ENCODE results near the gene SBK3. TPM values are rescaled to one million over a fixed set of nuclear protein-coding genes. Genes with fewer than 3 reads are reported as not detected.
A peak's percentile ranks its signal among the peaks of the same experiment; 100 is the strongest.

Gene SBK3
- total RNA-seq, 2 experiments from 2014 or later = not detected

DNA sequence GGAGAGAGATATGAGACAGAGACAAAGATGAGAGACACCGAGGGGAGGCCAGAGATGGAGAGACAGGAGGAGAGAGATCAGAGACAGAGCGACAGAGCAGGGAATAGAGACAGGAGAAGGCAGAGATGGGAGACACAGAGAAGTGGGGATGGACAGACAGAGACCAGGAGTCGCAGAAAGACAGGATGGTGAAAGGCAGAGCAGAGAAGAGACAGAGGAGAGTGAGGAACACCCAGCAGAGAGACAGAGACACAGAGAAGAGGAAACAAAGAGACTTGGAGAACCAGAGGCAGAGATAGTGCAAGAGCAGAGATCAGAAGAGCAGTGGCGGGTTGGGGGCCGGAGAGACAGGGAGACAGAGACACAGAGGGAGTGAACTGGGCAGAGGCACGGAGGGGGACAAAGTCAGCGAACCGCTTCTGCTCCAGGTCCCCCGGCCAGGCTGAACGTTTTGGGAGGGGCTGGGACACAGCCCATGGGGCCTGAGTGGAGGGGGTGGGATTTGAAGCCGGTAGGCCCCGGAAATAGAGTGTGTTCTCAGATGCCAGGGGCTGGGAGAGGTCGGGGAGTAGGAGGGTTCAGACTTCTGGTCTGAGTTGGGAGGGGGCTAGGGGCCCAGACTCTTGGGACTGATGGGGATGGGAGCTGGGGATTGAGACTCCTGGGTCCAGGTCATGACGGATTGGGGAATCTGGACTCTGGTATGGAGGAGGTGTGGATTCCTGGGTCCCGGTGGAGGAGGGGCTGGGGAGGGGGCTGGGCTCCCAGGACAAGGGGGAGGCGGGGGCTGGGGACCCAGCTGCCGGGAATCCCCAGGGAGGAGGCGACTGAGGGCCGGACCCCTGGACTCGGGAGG, 34.7 kb upstream of the SBK3 start:
- DNase-seq = peak in 1 of 14 experiments; percentile 42
- intact Hi-C loops (cut with DNase I, micrococcal nuclease) = loop anchor here (2.0 kb wide), 2 partner anchors 19 to 55 kb away; partner anchors contain the start of gene FIZ1 (in 1 of the 2)
- ChIA-PET CTCF (interaction anchor here (0.9 to 4.7 kb wide), 2 partner anchors 26 to 52 kb away, joined by 4 to 19 read pairs; no protein-coding TSS in a partner anchor), POLR2A (interaction anchor here (0.7 to 2.7 kb wide), 7 partner anchors 20 to 63 kb away, joined by 3 to 18 read pairs (median 5); partner anchors contain the start of genes FIZ1, ZNF524, ZNF784 and ZNF865)
- Histone ChIP-seq H3K4me3 (ENCODE audit: low read length) (peak overlapping the region; percentile 78), H3K4me1 (ENCODE audit: insufficient read depth, low read length) (peaks cover 23% of the 10 kb centered on the region), H3K27me3 (ENCODE audit: control insufficient read depth in 1 of 2, insufficient read depth in 2 of 2, low read length in 2 of 2) (no peaks in the 10 kb centered on the region), H3K27ac (ENCODE audit: low read depth in 1 of 2, low read length in 2 of 2) (peak overlapping the region; percentile 39 to 69), H3K9me3 (ENCODE audit: control insufficient read depth in 1 of 2, insufficient read depth in 1 of 2, low read length in 2 of 2) (peaks cover 0 to 15% of the 10 kb centered on the region in 2 experiments), H3K36me3 (ENCODE audit: insufficient read depth, low read length) (no peaks in the 10 kb centered on the region)
- no peaks in the 10 kb centered on the region for H3K27me3 Mint-ChIP-seq
- peaks cover 24% of the 10 kb centered on the region for H3K4me1 Mint-ChIP-seq (ENCODE audit: low read depth)
- peaks cover 21% of the 10 kb centered on the region for H3K36me3 Mint-ChIP-seq (ENCODE audit: low read depth)
- ATAC-seq (ENCODE audit: poor library complexity) = peak; percentile 58
- no peaks in the 10 kb centered on the region for H3K9me3 Mint-ChIP-seq
- H3K4me3 Mint-ChIP-seq = peak overlapping the region; percentile 89
- peak overlapping the region; percentile 86 for H3K27ac Mint-ChIP-seq
- TF ChIP-seq, protein P1, sequence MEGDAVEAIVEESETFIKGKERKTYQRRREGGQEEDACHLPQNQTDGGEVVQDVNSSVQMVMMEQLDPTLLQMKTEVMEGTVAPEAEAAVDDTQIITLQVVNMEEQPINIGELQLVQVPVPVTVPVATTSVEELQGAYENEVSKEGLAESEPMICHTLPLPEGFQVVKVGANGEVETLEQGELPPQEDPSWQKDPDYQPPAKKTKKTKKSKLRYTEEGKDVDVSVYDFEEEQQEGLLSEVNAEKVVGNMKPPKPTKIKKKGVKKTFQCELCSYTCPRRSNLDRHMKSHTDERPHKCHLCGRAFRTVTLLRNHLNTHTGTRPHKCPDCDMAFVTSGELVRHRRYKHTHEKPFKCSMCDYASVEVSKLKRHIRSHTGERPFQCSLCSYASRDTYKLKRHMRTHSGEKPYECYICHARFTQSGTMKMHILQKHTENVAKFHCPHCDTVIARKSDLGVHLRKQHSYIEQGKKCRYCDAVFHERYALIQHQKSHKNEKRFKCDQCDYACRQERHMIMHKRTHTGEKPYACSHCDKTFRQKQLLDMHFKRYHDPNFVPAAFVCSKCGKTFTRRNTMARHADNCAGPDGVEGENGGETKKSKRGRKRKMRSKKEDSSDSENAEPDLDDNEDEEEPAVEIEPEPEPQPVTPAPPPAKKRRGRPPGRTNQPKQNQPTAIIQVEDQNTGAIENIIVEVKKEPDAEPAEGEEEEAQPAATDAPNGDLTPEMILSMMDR (IDR thresholded peaks at IDR 0.05) = no peak

DNA sequence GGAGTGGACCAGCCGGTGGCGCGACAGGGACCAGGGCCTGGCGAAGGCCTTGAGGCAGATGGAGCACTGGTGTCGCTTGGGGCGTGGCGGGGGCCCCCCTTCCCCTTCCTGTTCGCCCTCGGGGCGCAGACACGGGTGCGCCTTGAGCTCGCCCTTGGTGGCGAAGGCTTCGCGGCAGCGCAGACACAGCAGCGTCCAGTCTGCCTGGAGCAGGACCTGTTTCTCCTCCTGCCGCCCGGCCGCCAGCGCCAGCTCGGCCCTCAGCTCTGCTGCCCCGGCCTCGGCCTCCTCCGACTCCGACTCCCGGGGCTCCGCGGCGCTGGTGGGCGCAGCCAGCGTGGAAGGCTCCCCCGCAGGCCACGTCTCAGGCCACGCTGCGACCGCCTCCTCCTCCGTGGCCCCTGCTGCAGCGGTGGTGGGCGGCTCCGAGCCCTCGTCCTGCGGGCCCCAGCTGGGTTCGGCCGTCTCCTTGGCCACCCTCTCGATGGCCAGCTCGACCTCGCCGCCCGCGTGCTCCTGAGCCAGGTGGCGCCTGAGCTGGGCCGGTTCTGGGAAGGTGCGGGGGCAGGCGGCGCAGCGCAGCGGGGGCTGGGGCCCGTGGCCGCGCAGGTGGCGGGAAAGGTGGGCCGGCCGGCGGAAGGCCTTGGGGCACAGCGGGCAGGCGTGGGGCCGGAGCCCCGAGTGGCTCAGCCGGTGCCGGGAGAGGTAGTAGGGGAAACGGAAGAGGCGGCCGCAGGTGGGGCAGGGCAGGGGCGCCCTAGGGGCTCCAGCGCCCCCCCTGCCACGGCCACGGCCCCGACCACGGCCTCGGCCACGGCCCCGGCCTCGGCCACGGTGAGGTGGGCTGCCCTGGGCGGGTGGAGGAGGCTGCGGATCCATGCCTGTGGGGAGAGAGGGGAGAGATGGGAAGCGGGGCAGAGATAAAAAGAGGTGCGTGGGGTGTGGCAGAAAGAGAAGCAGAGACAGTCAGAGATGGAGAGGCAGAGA, 33.7 kb upstream of the SBK3 start:
- Mint-ChIP-seq H3K4me1 (ENCODE audit: low read depth) (peaks cover 24% of the 10 kb centered on the region), H3K9me3 (no peaks in the 10 kb centered on the region), H3K4me3 (peak overlapping the region; percentile 89), H3K27ac (peak overlapping the region; percentile 86), H3K27me3 (no peaks in the 10 kb centered on the region), H3K36me3 (ENCODE audit: low read depth) (peaks cover 21% of the 10 kb centered on the region)
- Histone ChIP-seq H3K27me3 (ENCODE audit: control insufficient read depth in 1 of 2, insufficient read depth in 2 of 2, low read length in 2 of 2) (no peaks in the 10 kb centered on the region), H3K27ac (ENCODE audit: low read depth in 1 of 2, low read length in 2 of 2) (peak overlapping the region in 1 of 2 donors; percentile 39), H3K4me3 (ENCODE audit: low read length) (no peak overlapping the region), H3K4me1 (ENCODE audit: insufficient read depth, low read length) (peaks cover 23% of the 10 kb centered on the region), H3K9me3 (ENCODE audit: control insufficient read depth in 1 of 2, insufficient read depth in 1 of 2, low read length in 2 of 2) (peaks cover 0 to 15% of the 10 kb centered on the region in 2 experiments), H3K36me3 (ENCODE audit: insufficient read depth, low read length) (no peaks in the 10 kb centered on the region)
- ChIA-PET CTCF (no interaction called here), POLR2A (no interaction called here)
- ATAC-seq (ENCODE audit: poor library complexity) (no peak), DNase-seq (peak in 1 of 14 experiments; percentile 29)
- intact Hi-C loops (cut with DNase I, micrococcal nuclease) = no loop called here
- TF ChIP-seq, protein P1 (IDR thresholded peaks at IDR 0.05) = no peak

DNA sequence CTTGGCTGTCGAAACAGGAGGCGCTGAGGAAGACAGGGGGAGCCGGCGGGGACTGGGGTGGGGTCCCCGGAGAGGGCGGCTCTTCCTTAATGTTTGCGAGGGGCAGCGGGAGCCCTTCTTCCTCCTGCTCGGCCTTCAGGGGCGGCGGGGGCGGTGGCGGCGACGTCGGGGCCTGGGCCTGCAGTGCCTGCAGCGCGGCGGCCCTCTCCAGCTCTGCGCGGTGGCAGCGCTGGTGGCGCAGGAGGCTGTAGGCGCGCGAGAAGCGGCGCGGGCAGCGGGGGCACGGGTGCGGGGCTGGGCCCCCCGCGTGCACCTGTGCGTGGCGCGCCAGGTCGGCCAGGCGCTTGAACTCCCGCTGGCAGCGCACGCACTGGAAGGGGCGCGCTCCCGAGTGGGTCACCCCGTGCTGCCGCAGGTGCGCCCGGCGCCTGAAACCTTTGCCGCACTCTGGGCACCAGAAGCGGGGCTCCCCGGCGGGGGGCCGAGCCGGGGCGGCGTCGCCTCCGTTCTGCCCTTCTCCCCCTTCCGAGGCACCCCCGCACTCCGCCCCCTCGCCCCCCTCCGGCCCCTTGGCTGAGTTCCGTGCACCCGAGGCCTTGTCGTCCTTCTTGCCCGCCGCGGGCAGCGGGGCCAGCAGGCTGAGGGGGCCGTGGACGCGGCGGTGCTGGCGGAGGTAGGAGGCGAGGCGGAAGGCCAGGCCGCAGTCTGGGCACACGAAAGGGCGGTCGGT, 32.9 kb upstream of the SBK3 start:
- H3K4me1 ChIP-seq (ENCODE audit: insufficient read depth, low read length) = peaks cover 23% of the 10 kb centered on the region
- H3K27ac ChIP-seq (ENCODE audit: low read depth in 1 of 2, low read length in 2 of 2) = no peak overlapping the region
- ChIA-PET POLR2A (no interaction called here), CTCF (no interaction called here)
- no peaks in the 10 kb centered on the region for H3K27me3 ChIP-seq (ENCODE audit: control insufficient read depth in 1 of 2, insufficient read depth in 2 of 2, low read length in 2 of 2)
- H3K36me3 Mint-ChIP-seq (ENCODE audit: low read depth) = peaks cover 21% of the 10 kb centered on the region
- H3K27me3 Mint-ChIP-seq = no peaks in the 10 kb centered on the region
- TF ChIP-seq, protein P1 (IDR thresholded peaks at IDR 0.05) = no peak
- no peak overlapping the region for H3K4me3 Mint-ChIP-seq
- intact Hi-C loops (cut with DNase I, micrococcal nuclease) = no loop called here
- H3K36me3 ChIP-seq (ENCODE audit: insufficient read depth, low read length) = no peaks in the 10 kb centered on the region
- peaks cover 0 to 15% of the 10 kb centered on the region in 2 experiments for H3K9me3 ChIP-seq (ENCODE audit: control insufficient read depth in 1 of 2, insufficient read depth in 1 of 2, low read length in 2 of 2)
- DNase-seq (no peak), ATAC-seq (ENCODE audit: poor library complexity) (no peak)
- no peak overlapping the region for H3K4me3 ChIP-seq (ENCODE audit: low read length)
- H3K27ac Mint-ChIP-seq = no peak overlapping the region
- no peaks in the 10 kb centered on the region for H3K9me3 Mint-ChIP-seq
- peaks cover 24% of the 10 kb centered on the region for H3K4me1 Mint-ChIP-seq (ENCODE audit: low read depth)

Data from CD4-positive, alpha-beta T cell (primary cell).